Measurements from ENCODE around the gene IRF5.

IRF5 gene

DNA sequence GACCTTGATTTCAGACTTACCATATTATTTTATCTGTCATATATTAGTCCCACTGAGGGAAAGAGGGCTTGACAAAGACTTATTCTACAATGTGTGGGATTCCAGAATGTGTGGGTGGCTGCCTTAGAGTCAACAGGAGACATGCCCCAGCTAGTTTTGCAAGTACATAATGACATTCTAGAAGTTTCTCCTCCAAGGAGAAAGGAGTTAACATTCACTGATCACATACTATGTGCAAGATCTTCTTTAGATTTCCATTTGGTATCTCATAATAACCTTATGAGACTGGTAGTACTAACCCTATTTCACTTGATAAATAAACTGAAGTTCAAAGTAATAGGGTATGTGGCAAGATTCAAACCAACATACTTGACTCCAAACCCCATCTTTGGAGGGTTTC is 25.2 kb downstream of the IRF5 start:
- Histone ChIP-seq H2AFZ (no peak overlapping the region), H3K4me3 (ENCODE audit: low read depth, low read length) (no peak overlapping the region), H3K27me3 (ENCODE audit: control insufficient read depth, insufficient read depth, low read length) (no peaks in the 10 kb centered on the region), H3K9ac (no peak overlapping the region), H3K9me3 (ENCODE audit: control insufficient read depth, low read length) (no peaks in the 10 kb centered on the region), H3K4me1 (no peaks in the 10 kb centered on the region), H3K4me2 (ENCODE audit: low read length) (no peak overlapping the region), H3K36me3 (ENCODE audit: control insufficient read depth, insufficient read depth, low read length) (no peaks in the 10 kb centered on the region), H3K79me2 (no peaks in the 10 kb centered on the region), H3K27ac (no peak overlapping the region)
- TF ChIP-seq, protein P1, sequence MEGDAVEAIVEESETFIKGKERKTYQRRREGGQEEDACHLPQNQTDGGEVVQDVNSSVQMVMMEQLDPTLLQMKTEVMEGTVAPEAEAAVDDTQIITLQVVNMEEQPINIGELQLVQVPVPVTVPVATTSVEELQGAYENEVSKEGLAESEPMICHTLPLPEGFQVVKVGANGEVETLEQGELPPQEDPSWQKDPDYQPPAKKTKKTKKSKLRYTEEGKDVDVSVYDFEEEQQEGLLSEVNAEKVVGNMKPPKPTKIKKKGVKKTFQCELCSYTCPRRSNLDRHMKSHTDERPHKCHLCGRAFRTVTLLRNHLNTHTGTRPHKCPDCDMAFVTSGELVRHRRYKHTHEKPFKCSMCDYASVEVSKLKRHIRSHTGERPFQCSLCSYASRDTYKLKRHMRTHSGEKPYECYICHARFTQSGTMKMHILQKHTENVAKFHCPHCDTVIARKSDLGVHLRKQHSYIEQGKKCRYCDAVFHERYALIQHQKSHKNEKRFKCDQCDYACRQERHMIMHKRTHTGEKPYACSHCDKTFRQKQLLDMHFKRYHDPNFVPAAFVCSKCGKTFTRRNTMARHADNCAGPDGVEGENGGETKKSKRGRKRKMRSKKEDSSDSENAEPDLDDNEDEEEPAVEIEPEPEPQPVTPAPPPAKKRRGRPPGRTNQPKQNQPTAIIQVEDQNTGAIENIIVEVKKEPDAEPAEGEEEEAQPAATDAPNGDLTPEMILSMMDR (IDR thresholded peaks at IDR 0.05): no peak

DNA sequence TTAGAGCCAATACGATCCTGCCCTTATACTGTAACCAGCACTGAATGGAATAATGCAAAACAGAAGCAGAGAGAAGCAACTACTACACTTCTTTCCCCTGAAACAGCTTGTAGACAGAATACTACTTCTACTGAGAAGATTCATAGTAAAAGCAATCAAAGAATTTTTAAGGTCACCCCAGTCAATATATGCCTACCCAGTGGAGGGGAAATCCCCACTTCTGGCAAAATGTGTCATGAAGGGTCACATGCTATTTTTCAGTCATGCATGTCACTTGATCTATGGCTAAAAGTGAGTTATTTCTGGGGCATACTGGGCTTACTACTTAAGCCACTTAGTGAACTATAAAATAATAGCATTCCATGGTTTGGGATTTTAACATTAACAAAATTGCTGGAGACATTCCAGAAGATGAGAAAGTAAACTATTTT is 25.6 kb downstream of the IRF5 start:
- no peak overlapping the region for H2AFZ ChIP-seq
- H3K27ac ChIP-seq: no peak overlapping the region
- TF ChIP-seq, protein P1 (IDR thresholded peaks at IDR 0.05): no peak
- H3K9ac ChIP-seq: no peak overlapping the region
- H3K4me3 ChIP-seq (ENCODE audit: low read depth, low read length): no peak overlapping the region
- H3K4me2 ChIP-seq (ENCODE audit: low read length): no peak overlapping the region
- no peaks in the 10 kb centered on the region for H3K27me3 ChIP-seq (ENCODE audit: control insufficient read depth, insufficient read depth, low read length)
- H3K9me3 ChIP-seq (ENCODE audit: control insufficient read depth, low read length): no peaks in the 10 kb centered on the region
- no peaks in the 10 kb centered on the region for H3K79me2 ChIP-seq
- no peaks in the 10 kb centered on the region for H3K4me1 ChIP-seq
- no peaks in the 10 kb centered on the region for H3K36me3 ChIP-seq (ENCODE audit: control insufficient read depth, insufficient read depth, low read length)

DNA sequence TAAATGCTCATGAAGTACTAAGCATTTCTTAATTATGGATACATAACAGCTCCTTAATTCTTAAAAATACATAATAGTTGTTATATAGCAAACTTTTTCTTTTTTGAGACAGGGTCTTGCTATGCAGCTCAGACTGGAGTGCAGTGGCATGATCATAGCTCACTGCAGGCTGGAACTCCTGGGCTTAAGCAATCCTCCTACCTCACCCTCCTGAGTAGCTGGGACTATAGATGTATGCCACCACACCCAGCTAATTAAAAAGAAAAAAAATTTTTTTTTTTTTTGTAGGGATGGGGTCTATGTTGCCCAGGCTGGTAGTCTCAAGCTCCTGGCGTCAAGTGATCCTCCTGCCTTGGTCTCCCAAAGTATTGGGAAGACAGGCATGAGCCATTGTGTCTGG is 30.9 kb downstream of the IRF5 start:
- Histone ChIP-seq H3K4me3 (ENCODE audit: low read depth, low read length) (no peak overlapping the region), H2AFZ (no peak overlapping the region), H3K4me1 (no peaks in the 10 kb centered on the region), H3K27me3 (ENCODE audit: control insufficient read depth, insufficient read depth, low read length) (no peaks in the 10 kb centered on the region), H3K9me3 (ENCODE audit: control insufficient read depth, low read length) (no peaks in the 10 kb centered on the region), H3K9ac (no peak overlapping the region), H3K36me3 (ENCODE audit: control insufficient read depth, insufficient read depth, low read length) (no peaks in the 10 kb centered on the region), H3K4me2 (ENCODE audit: low read length) (no peak overlapping the region), H3K27ac (no peak overlapping the region), H3K79me2 (no peaks in the 10 kb centered on the region)
- TF ChIP-seq, protein P1 (IDR thresholded peaks at IDR 0.05): no peak

DNA sequence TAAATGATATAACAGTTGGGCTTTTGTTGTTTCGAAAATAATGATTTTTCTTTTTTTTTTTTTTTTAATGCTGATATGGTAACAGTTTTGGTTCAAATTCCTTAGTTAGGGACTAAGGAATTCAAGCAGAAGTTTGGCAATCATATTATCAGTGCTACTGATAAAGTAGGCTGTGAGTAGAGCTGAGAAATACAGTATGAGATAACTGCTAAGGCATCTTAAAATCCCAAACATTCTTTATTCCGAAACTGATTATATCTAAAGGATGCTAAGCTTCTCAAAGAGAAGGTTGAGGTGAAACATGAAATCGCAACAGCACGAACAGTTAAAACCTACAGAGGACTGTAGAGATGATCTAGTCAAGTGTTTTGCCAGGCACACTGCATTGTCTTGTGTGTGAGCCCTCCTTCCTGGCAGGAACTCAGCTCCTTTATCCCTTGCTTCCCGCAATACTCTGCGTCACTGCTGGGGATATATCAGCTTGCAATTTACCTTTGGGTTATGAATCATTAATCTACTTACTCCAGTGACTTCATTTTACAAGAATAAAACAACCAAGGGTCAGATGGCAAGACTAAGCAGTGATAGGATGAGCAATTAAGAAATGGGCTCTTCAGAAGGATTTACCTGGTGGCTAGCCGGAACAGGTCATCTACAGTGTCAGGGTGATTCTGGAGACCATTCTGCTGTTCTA is 36.7 kb downstream of the IRF5 start:
- no peaks in the 10 kb centered on the region for H3K36me3 ChIP-seq (ENCODE audit: control insufficient read depth, insufficient read depth, low read length)
- H3K9me3 ChIP-seq (ENCODE audit: control insufficient read depth, low read length): no peaks in the 10 kb centered on the region
- H2AFZ ChIP-seq: no peak overlapping the region
- no peaks in the 10 kb centered on the region for H3K27me3 ChIP-seq (ENCODE audit: control insufficient read depth, insufficient read depth, low read length)
- no peak overlapping the region for H3K4me2 ChIP-seq (ENCODE audit: low read length)
- no peak overlapping the region for H3K27ac ChIP-seq
- no peaks in the 10 kb centered on the region for H3K4me1 ChIP-seq
- TF ChIP-seq, protein P1 (IDR thresholded peaks at IDR 0.05): no peak
- no peak overlapping the region for H3K9ac ChIP-seq
- H3K79me2 ChIP-seq: no peaks in the 10 kb centered on the region
- H3K4me3 ChIP-seq (ENCODE audit: low read depth, low read length): no peak overlapping the region

DNA sequence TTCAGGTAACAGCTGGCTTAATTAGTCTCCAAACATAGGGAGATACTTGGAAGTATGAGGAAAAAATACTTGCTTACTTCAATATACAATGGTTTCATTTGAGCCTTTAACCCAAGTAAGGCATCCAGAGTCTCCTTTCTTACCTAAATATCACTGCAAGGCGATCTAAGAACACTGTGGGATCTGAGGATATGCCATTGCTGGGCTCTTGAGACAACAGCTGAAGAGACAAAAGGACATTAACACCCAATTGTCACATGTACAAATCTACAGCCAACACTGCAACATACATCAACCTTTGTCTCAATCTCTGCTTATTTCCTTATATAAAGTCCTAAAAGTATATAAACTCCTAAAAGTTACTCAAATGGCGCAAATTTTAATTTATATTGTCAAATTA is 44.4 kb downstream of the IRF5 start:
- TF ChIP-seq, protein P1 (IDR thresholded peaks at IDR 0.05): no peak
- no peaks in the 10 kb centered on the region for H3K9me3 ChIP-seq (ENCODE audit: control insufficient read depth, low read length)
- no peaks in the 10 kb centered on the region for H3K27me3 ChIP-seq (ENCODE audit: control insufficient read depth, insufficient read depth, low read length)
- H3K79me2 ChIP-seq: no peaks in the 10 kb centered on the region
- H3K4me2 ChIP-seq (ENCODE audit: low read length): no peak overlapping the region
- no peak overlapping the region for H2AFZ ChIP-seq
- no peak overlapping the region for H3K27ac ChIP-seq
- H3K4me1 ChIP-seq: no peaks in the 10 kb centered on the region
- H3K4me3 ChIP-seq (ENCODE audit: low read depth, low read length): no peak overlapping the region
- H3K36me3 ChIP-seq (ENCODE audit: control insufficient read depth, insufficient read depth, low read length): no peaks in the 10 kb centered on the region
- H3K9ac ChIP-seq: no peak overlapping the region
